ENCODE results near the gene S100A5.

DNA sequence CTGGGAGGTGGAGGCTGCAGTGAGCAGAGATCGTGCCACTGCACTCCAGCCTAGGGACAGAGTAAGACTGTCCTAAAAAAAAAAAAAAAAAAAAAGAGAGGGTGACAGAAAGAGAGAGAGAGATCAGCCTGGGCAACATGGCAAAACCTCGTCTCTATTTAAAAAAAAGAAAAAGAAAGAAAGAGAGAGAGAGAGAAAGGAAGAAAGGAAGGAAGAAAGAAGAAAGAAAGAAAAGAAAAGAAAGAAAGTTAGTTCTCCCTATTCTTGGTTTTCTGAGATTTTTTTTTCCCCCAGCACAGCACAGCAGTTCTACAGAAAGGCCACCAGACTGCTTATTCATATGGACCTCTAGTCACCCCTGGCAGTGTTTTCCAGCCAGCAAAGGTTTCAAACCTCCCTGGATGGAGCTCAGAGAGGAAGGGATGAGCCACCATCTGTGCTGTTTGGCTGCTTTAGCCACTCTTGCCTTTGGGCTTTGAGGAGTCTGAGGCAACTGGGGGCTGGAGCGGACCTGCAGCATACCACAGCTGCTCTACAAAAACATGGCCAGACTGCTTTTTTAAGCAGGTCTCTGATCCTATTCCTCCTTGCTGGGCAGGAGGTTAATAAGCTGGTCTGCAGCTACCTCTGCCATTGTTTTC, 15.5 kb downstream of the S100A5 start:
- TF ChIP-seq YY1 (IDR thresholded peaks at IDR 0.05; ENCODE audit: insufficient read depth, insufficient read length) (no peak), SUZ12 (IDR thresholded peaks at IDR 0.05; ENCODE audit: extremely low read depth, insufficient read depth, insufficient read length) (no peak)

Data from NT2/D1 (cell line).